HEK293 (cell line): ENCODE measurements around the gene CCDC13.

Source experiments
- CTCF ChIA-PET: fragments of 350-600 bp; formaldehyde crosslinking; extraction: SDS; loops from one replicate; lab custom pipeline; 2021; ENCODE audit warnings: antibody characterized with exemption; lab: Yijun Ruan, JAX
- POLR2A ChIA-PET: fragments of 300-600 bp; formaldehyde crosslinking; extraction: SDS; loops from one replicate; lab custom pipeline; 2020; ENCODE audit warnings: antibody characterized with exemption, inconsistent platforms; lab: Yijun Ruan, JAX
- H3K27ac ChIP-seq: fragments of 200-500 bp; sonication (Bioruptor generic); 2 replicates; pipeline ENCODE4 v1.5.1; 2014; ENCODE audit warnings: low read depth, low read length, control low read depth, inconsistent platforms; ENCODE audit errors: extremely low read depth
- H3K36me3 ChIP-seq, 2 experiments: fragments of 200-500 bp in 1 of 2; sonication (Bioruptor generic) in 1 of 2; 1 replicate in 1 of 2; 2 replicates in 1 of 2; pipeline ENCODE4 v1.5.1; 2014 to 2017; ENCODE audit warnings: inconsistent platforms in 2 of 2, low read length in 2 of 2; ENCODE audit not compliant: control insufficient read depth in 2 of 2, insufficient read depth in 1 of 2
- H3K4me1 ChIP-seq: fragments of 200-500 bp; sonication (Bioruptor generic); 2 replicates; pipeline ENCODE4 v1.5.1; 2014; ENCODE audit warnings: mild to moderate bottlenecking, low read length, inconsistent platforms; ENCODE audit not compliant: control insufficient read depth, insufficient read depth
- H3K4me3 ChIP-seq: 2 replicates; pipeline ENCODE4 v1.5.1; 2011; ENCODE audit warnings: low read depth, mild to moderate bottlenecking, control low read depth, low read length, moderate library complexity
- H3K9me3 ChIP-seq: fragments of 200-500 bp; sonication (Bioruptor generic); 2 replicates; pipeline ENCODE4 v1.5.1; 2014; ENCODE audit warnings: low read depth, low read length, inconsistent platforms; ENCODE audit not compliant: control insufficient read depth, insufficient read depth
- BCL11A ChIP-seq: fragments of 450-650 bp; formaldehyde crosslinking; IDR thresholded peaks from 2 replicates; pipeline ENCODE4 v1.5.1; 2016; ENCODE audit warnings: low read depth, missing biosample characterization, missing genetic modification characterization
- GFI1B ChIP-seq: fragments of 450-650 bp; formaldehyde crosslinking; IDR thresholded peaks from 2 replicates; pipeline ENCODE4 v1.5.1; 2016; ENCODE audit warnings: missing biosample characterization, missing genetic modification characterization
- GLI4 ChIP-seq: fragments of 450-650 bp; formaldehyde crosslinking; IDR thresholded peaks from 2 replicates; pipeline ENCODE4 v1.5.1; 2016; ENCODE audit warnings: missing biosample characterization, missing genetic modification characterization
- KLF1 ChIP-seq: fragments of 450-650 bp; formaldehyde crosslinking; IDR thresholded peaks from 2 replicates; pipeline ENCODE4 v1.5.1; 2016; ENCODE audit warnings: missing biosample characterization, missing genetic modification characterization
- SCRT2 ChIP-seq: fragments of 450-650 bp; formaldehyde crosslinking; IDR thresholded peaks from 2 replicates; pipeline ENCODE4 v1.5.1; 2016; ENCODE audit warnings: missing biosample characterization, missing genetic modification characterization
- SP3 ChIP-seq: fragments of 450-650 bp; formaldehyde crosslinking; IDR thresholded peaks from 2 replicates; pipeline ENCODE4 v1.5.1; 2016; ENCODE audit warnings: missing biosample characterization, missing genetic modification characterization
- TRIM28 ChIP-seq: IDR thresholded peaks from 2 replicates; pipeline ENCODE4 v1.6.1; 2011; ENCODE audit warnings: low read length, control low read depth, borderline replicate concordance
- YY2 ChIP-seq: fragments of 450-650 bp; formaldehyde crosslinking; IDR thresholded peaks from 2 replicates; pipeline ENCODE4 v1.5.1; 2016; ENCODE audit warnings: missing biosample characterization, missing genetic modification characterization
- ZBTB8A ChIP-seq: fragments of 450-650 bp; formaldehyde crosslinking; IDR thresholded peaks from 2 replicates; pipeline ENCODE4 v1.5.1; 2016; ENCODE audit warnings: missing biosample characterization, missing genetic modification characterization
- ZFP37 ChIP-seq: fragments of 450-650 bp; formaldehyde crosslinking; IDR thresholded peaks from 2 replicates; pipeline ENCODE4 v1.5.1; 2016; ENCODE audit warnings: missing biosample characterization, missing genetic modification characterization
- ZNF140 ChIP-seq: fragments of 450-650 bp; formaldehyde crosslinking; IDR thresholded peaks from 2 replicates; pipeline ENCODE4 v1.5.1; 2016; ENCODE audit warnings: missing biosample characterization, missing genetic modification characterization
- ZNF23 ChIP-seq: fragments of 450-650 bp; formaldehyde crosslinking; IDR thresholded peaks from 2 replicates; pipeline ENCODE4 v1.5.1; 2016; ENCODE audit warnings: missing biosample characterization, missing genetic modification characterization, borderline replicate concordance
- ZNF266 ChIP-seq: fragments of 450-650 bp; formaldehyde crosslinking; IDR thresholded peaks from 2 replicates; pipeline ENCODE4 v1.5.1; 2016; ENCODE audit warnings: missing biosample characterization, missing genetic modification characterization, low read depth
- ZNF302 ChIP-seq: fragments of 450-650 bp; formaldehyde crosslinking; IDR thresholded peaks from 2 replicates; pipeline ENCODE4 v1.5.1; 2016; ENCODE audit warnings: missing biosample characterization, missing genetic modification characterization, low read depth
- ZNF560 ChIP-seq: fragments of 450-650 bp; formaldehyde crosslinking; IDR thresholded peaks from 2 replicates; pipeline ENCODE4 v1.5.1; 2017; ENCODE audit warnings: missing biosample characterization, missing genetic modification characterization, borderline replicate concordance
- ZNF600 ChIP-seq: fragments of 450-650 bp; formaldehyde crosslinking; IDR thresholded peaks from 2 replicates; pipeline ENCODE4 v1.5.1; 2016; ENCODE audit warnings: missing biosample characterization, missing genetic modification characterization
- ZNF624 ChIP-seq: fragments of 450-650 bp; formaldehyde crosslinking; IDR thresholded peaks from 2 replicates; pipeline ENCODE4 v1.5.1; 2017; ENCODE audit warnings: missing biosample characterization, missing genetic modification characterization
- ZNF629 ChIP-seq: fragments of 450-650 bp; formaldehyde crosslinking; IDR thresholded peaks from 2 replicates; pipeline ENCODE4 v1.5.1; 2017; ENCODE audit warnings: missing biosample characterization, missing genetic modification characterization
- ZNF658 ChIP-seq: fragments of 450-650 bp; formaldehyde crosslinking; IDR thresholded peaks from 2 replicates; pipeline ENCODE4; 2016; ENCODE audit warnings: missing biosample characterization, missing genetic modification characterization
- ZNF664 ChIP-seq: fragments of 450-650 bp; formaldehyde crosslinking; IDR thresholded peaks from 2 replicates; pipeline ENCODE4 v1.5.1; 2016; ENCODE audit warnings: missing biosample characterization, missing genetic modification characterization
- ZNF837 ChIP-seq: fragments of 450-650 bp; formaldehyde crosslinking; IDR thresholded peaks from 2 replicates; pipeline ENCODE4 v1.5.1; 2016; ENCODE audit warnings: missing biosample characterization, missing genetic modification characterization
- ZNF843 ChIP-seq: fragments of 450-650 bp; formaldehyde crosslinking; IDR thresholded peaks from 2 replicates; pipeline ENCODE4 v1.5.1; 2016; ENCODE audit warnings: missing biosample characterization, missing genetic modification characterization
- ZSCAN30 ChIP-seq: fragments of 450-650 bp; IDR thresholded peaks from 2 replicates; pipeline ENCODE4 v1.5.1; 2018; ENCODE audit warnings: missing biosample characterization, mild to moderate bottlenecking, missing genetic modification characterization, moderate library complexity
- TF ChIP-seq, protein P1 (sequence below): fragments of 450-650 bp; formaldehyde crosslinking; IDR thresholded peaks from 2 replicates; pipeline ENCODE4 v1.5.1; 2016; ENCODE audit warnings: missing biosample characterization, missing genetic modification characterization
- TF ChIP-seq, protein P2 (sequence below): fragments of 450-650 bp; formaldehyde crosslinking; optimal IDR thresholded peaks from 2 replicates; pipeline ENCODE3; 2016; ENCODE audit warnings: missing biosample characterization, mild to moderate bottlenecking, missing genetic modification characterization
- TF ChIP-seq, protein P3 (sequence below): fragments of 450-650 bp; formaldehyde crosslinking; IDR thresholded peaks from 2 replicates; pipeline ENCODE4 v1.5.1; 2016; ENCODE audit warnings: missing biosample characterization, missing genetic modification characterization
- TF ChIP-seq, protein P4 (sequence below): fragments of 450-650 bp; formaldehyde crosslinking; IDR thresholded peaks from 2 replicates; pipeline ENCODE4 v1.5.1; 2017; ENCODE audit warnings: missing biosample characterization, missing genetic modification characterization
- TF ChIP-seq, protein P5 (sequence below): fragments of 450-650 bp; formaldehyde crosslinking; IDR thresholded peaks from 2 replicates; pipeline ENCODE4 v1.5.1; 2016; ENCODE audit warnings: missing biosample characterization, missing genetic modification characterization

The CCDC13 gene

DNA sequence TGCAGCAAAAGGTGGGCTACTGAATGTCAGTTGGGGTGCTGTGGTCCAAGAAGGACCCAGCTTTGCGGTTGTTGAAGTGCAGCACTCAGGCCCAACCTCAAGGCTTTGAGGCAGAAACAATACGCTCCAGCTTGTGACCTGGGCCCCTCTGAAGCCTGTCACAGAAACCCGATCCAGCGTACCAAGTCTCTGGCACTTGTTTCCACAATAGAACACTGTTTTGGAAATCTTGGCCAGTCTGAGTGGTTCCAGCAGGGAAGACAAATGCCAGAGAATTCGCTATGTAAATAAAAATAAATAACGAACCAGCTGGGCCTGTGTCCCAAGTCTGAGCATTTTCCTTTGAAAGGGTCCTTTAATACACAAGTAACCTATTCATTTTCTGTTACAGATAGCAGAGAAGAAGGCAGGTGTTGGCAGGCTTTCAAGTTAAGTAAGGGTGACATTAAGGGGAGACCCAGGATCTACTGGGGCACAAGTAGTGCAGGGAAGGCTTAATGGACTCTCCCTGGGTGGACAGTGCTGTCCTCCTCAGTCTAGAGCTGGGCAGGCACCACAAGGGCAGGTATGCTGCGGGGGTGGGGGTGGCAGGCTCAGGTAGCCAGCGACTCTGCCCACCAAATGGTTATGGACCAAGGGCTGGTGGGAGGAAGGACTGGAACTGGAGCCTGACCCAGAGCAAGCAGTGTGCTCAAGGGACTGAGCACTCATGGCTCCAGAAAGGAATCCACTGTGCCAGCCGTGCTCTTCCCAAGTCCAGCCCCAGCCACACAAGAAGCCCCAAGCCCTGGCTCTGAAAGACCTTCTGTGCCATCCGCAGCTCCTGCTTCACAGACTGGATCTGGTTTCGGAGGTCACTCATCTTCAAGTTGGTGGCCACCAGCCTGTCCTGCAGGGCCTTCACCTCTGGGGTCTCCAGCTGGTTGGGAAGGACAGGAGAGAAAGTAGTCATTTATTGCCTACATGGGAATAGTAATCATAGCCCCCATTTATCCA lies 26.3 kb downstream of the CCDC13 start:
- POLR2A ChIA-PET = no interaction called here
- no peaks in the 10 kb centered on the region for H3K9me3 ChIP-seq
- no peak overlapping the region for H3K27ac ChIP-seq
- TF ChIP-seq ZNF23 (tag by site-specific recombination) (no peak), ZNF658 (tag by site-specific recombination) (no peak), ZBTB8A (tag by site-specific recombination) (no peak), ZNF629 (tag by site-specific recombination) (no peak), KLF1 (tag by site-specific recombination) (no peak), SCRT2 (tag by site-specific recombination) (no peak), YY2 (tag by site-specific recombination) (no peak), ZNF266 (tag by site-specific recombination) (no peak), GLI4 (tag by site-specific recombination) (no peak), ZNF837 (tag by site-specific recombination) (no peak)
- TF ChIP-seq, protein P1, sequence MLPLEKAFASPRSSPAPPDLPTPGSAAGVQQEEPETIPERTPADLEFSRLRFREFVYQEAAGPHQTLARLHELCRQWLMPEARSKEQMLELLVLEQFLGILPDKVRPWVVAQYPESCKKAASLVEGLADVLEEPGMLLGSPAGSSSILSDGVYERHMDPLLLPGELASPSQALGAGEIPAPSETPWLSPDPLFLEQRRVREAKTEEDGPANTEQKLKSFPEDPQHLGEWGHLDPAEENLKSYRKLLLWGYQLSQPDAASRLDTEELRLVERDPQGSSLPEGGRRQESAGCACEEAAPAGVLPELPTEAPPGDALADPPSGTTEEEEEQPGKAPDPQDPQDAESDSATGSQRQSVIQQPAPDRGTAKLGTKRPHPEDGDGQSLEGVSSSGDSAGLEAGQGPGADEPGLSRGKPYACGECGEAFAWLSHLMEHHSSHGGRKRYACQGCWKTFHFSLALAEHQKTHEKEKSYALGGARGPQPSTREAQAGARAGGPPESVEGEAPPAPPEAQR = no peak
- TF ChIP-seq, protein P2, sequence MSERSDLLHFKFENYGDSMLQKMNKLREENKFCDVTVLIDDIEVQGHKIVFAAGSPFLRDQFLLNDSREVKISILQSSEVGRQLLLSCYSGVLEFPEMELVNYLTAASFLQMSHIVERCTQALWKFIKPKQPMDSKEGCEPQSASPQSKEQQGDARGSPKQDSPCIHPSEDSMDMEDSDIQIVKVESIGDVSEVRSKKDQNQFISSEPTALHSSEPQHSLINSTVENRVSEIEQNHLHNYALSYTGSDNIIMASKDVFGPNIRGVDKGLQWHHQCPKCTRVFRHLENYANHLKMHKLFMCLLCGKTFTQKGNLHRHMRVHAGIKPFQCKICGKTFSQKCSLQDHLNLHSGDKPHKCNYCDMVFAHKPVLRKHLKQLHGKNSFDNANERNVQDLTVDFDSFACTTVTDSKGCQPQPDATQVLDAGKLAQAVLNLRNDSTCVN (tag by site-specific recombination) = no peak
- TF ChIP-seq, all 188 proteins: peak for 0
- CTCF ChIA-PET = interaction anchor here (0.6 to 1.2 kb wide), 6 partner anchors 8 to 535 kb away, joined by 3 to 5 read pairs (median 4); no protein-coding TSS in a partner anchor
- Histone ChIP-seq H3K36me3 (no peaks in the 10 kb centered on the region), H3K4me1 (no peaks in the 10 kb centered on the region), H3K4me3 (no peak overlapping the region)

DNA sequence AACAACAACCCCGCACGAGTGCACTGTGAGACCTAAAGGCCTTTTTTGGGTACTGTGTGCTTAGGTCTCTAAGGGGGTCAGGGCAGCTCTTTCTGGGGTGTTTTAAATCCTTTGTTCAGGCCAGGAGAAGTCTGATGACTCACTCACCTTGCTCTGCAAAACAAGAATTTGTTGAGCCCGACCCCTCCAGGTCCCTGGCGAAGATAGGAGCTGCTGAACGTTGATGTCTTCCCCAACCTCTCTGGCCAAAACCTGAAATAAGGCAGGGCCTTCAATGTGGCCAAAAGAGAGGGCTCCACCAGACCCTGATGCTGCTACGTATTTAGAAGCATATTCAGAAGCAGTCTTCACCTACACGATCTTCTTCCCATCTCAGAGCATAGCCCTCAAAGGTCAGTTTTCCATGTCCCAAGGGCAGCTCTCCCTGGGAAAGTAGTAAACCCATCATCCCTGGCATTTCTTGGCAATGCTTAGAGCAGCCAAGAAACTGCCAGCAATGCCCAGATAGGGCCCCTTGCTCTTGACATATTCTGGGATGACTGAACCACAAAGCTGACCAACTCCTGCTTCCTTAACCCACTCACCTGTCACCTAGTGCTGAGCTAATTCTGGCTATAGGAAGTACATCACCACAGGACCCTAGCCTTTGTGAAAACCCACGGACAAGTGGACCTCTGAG lies 27.1 kb downstream of the CCDC13 start:
- no peak overlapping the region for H3K4me3 ChIP-seq
- no peaks in the 10 kb centered on the region for H3K36me3 ChIP-seq
- no peaks in the 10 kb centered on the region for H3K9me3 ChIP-seq
- H3K27ac ChIP-seq = no peak overlapping the region
- ChIA-PET POLR2A (no interaction called here), CTCF (interaction anchor here (0.5 to 3.1 kb wide), 14 partner anchors 12 to 534 kb away, joined by 3 to 13 read pairs (median 4); no protein-coding TSS in a partner anchor)
- TF ChIP-seq, protein P3, sequence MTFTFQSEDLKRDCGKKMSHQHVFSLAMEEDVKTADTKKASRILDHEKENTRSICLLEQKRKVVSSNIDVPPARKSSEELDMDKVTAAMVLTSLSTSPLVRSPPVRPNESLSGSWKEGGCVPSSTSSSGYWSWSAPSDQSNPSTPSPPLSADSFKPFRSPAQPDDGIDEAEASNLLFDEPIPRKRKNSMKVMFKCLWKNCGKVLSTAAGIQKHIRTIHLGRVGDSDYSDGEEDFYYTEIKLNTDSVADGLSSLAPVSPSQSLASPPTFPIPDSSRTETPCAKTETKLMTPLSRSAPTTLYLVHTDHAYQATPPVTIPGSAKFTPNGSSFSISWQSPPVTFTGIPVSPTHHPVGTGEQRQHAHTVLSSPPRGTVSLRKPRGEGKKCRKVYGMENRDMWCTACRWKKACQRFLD (tag by site-specific recombination) = no peak
- no peak for TF ChIP-seq ZNF560 (tag by site-specific recombination)
- no peak for TF ChIP-seq ZNF600 (tag by site-specific recombination)
- TF ChIP-seq BCL11A (tag by site-specific recombination) = no peak
- TF ChIP-seq, protein P4, sequence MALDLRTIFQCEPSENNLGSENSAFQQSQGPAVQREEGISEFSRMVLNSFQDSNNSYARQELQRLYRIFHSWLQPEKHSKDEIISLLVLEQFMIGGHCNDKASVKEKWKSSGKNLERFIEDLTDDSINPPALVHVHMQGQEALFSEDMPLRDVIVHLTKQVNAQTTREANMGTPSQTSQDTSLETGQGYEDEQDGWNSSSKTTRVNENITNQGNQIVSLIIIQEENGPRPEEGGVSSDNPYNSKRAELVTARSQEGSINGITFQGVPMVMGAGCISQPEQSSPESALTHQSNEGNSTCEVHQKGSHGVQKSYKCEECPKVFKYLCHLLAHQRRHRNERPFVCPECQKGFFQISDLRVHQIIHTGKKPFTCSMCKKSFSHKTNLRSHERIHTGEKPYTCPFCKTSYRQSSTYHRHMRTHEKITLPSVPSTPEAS = no peak
- TF ChIP-seq ZNF624 (tag by site-specific recombination) = no peak
- TF ChIP-seq, protein P5, sequence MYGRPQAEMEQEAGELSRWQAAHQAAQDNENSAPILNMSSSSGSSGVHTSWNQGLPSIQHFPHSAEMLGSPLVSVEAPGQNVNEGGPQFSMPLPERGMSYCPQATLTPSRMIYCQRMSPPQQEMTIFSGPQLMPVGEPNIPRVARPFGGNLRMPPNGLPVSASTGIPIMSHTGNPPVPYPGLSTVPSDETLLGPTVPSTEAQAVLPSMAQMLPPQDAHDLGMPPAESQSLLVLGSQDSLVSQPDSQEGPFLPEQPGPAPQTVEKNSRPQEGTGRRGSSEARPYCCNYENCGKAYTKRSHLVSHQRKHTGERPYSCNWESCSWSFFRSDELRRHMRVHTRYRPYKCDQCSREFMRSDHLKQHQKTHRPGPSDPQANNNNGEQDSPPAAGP = no peak
- TF ChIP-seq TRIM28 = no peak
- no peak for TF ChIP-seq ZNF843
- TF ChIP-seq YY2 (tag by site-specific recombination) = no peak
- TF ChIP-seq ZNF140 = no peak
- no peak for TF ChIP-seq SP3 (tag by site-specific recombination)
- TF ChIP-seq ZNF664 (tag by site-specific recombination) = no peak
- no peak for TF ChIP-seq ZFP37 (tag by site-specific recombination)
- TF ChIP-seq GFI1B (tag by site-specific recombination) = no peak
- TF ChIP-seq ZSCAN30 = no peak
- no peak for TF ChIP-seq ZNF302
- TF ChIP-seq, all 188 proteins: peak for 0
- H3K4me1 ChIP-seq = no peaks in the 10 kb centered on the region
